Right lobe of liver (tissue), 4 donors: ENCODE data around the gene ZNF692.

Source experiments
- CTCF ChIP-seq, 4 donors: fragments of 200-600 bp in 3 of 4; fragments of 450-650 bp in 1 of 4; IDR thresholded peaks; one replicate each; pipeline versions ENCODE4 v1.5.1 to v1.8.0; 2016 to 2022; ENCODE audit warnings: antibody characterized with exemption in 4 of 4, mild to moderate bottlenecking in 2 of 4
- POLR2A ChIP-seq: fragments of 450-650 bp; IDR thresholded peaks from one replicate; pipeline ENCODE4 v1.6.1; 2017; ENCODE audit warnings: antibody characterized with exemption, mild to moderate bottlenecking
- donor health status: DM: no; HTN: no; CAD: no.
- donor health status: DM: no; HTN: no; CAD: no.
- donor health status: DM: no; HTN: yes; CAD: no.

- no peak for TF ChIP-seq CTCF (IDR thresholded peaks at IDR 0.05)
- TF ChIP-seq POLR2A = no peak
Measured at GRCh38 chr1:248821101-248821500, 37.8 kb downstream of the ZNF692 start.
